Coronary artery (tissue), 2 donors: Measurements from ENCODE around the gene LPP.

ENCODE experiments used
- DNase-seq: peaks from one replicate; pipeline ENCODE4 v3.0.0-alpha.2; 2017; ENCODE audit warnings: low spot score
- H3K27ac ChIP-seq, 2 donors: fragments of 200-600 bp; sonication (generic); one replicate each; pipeline ENCODE4 v1.5.1; 2016 to 2019
- H3K4me3 ChIP-seq: fragments of 200-600 bp; sonication (generic); 2 replicates; pipeline ENCODE4 v1.5.1; 2016; ENCODE audit warnings: mild to moderate bottlenecking, moderate library complexity
- CTCF ChIP-seq: fragments of 200-600 bp; sonication (generic); IDR thresholded peaks from one replicate; pipeline ENCODE4 v1.5.1; 2019; ENCODE audit warnings: antibody characterized with exemption

Gene LPP

DNA sequence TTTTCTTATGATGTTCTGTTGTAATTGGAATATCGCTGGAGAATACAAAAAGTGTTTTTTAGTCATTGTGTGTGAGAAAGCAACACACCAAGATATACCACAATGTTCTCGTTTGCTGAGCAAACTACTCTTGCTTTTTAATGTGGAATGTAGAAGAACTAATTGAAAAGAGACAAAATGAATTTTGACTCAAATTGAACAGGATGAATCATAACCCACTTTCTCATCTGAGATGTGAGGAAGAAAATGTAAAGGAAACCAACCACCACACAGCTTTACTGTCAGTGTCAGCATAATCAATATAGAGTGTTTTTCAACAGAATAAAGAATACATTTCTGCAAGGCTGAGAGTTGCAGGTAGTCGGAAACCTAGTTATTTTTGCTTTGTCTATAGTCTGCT lies 569.0 kb downstream of the LPP start:
- Histone ChIP-seq H3K27ac (no peak overlapping the region), H3K4me3 (no peak overlapping the region)
- no peak for TF ChIP-seq CTCF
- DNase-seq = no peak

GRCh38 chr3:188727052-188727451 lies 573.1 kb downstream of the LPP start:
- Histone ChIP-seq H3K4me3 (no peak overlapping the region), H3K27ac (no peak overlapping the region)
- TF ChIP-seq CTCF = no peak
- no peak for DNase-seq

- Histone ChIP-seq H3K27ac (no peak overlapping the region), H3K4me3 (no peak overlapping the region)
- DNase-seq = no peak
- TF ChIP-seq CTCF = no peak
These were observed 574.5 kb downstream of the LPP start for GRCh38 chr3:188728371-188728896.

DNA sequence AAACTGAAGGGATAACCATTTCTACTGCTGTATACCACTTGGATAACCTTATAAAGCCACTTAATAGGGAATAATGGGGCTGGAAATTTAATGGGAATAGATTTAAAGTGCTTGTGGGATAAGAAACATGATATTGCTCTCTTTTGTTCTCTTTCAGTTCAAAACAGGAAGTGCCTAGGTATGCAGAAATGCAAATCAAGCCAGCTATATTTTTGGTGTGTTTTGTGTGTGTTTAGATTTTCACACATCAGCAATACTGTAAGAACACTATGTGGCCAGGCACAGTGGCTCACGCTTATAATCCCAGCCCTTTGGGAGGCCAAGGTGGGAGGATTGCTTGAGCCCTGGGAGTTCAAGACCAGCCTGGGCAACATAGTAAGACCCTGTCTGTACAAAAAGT lies 575.5 kb downstream of the LPP start:
- no peak for DNase-seq

GRCh38 chr3:188734395-188734794 lies 580.4 kb downstream of the LPP start:
- no peak for DNase-seq
- no peak overlapping the region for H3K4me3 ChIP-seq
- no peak for TF ChIP-seq CTCF
- H3K27ac ChIP-seq = no peak overlapping the region

More for the DNA sequence above, 575.5 kb downstream of the LPP start:
- Histone ChIP-seq H3K27ac (no peak overlapping the region), H3K4me3 (no peak overlapping the region)
- no peak for TF ChIP-seq CTCF

DNA sequence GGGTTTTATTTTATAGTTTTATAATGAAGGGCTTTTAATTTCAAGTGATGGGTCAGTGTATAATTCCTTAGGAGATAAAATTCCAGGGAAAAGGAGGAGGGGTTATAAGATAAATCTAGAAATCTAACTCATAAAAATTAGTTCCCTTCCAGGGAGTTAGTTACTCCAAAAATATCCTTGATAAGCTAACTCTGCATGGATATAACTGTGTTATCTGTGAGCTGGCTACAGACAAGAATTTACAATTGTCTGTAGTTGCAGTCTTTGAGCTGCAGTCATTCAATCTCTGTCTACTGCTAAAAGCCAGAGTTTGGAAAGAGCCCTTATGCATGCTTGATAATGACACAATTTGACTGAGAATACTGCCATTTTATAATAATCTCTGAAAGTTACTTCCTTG lies 585.6 kb downstream of the LPP start:
- no peak for DNase-seq
- H3K27ac ChIP-seq = no peak overlapping the region
- no peak for TF ChIP-seq CTCF

DNA sequence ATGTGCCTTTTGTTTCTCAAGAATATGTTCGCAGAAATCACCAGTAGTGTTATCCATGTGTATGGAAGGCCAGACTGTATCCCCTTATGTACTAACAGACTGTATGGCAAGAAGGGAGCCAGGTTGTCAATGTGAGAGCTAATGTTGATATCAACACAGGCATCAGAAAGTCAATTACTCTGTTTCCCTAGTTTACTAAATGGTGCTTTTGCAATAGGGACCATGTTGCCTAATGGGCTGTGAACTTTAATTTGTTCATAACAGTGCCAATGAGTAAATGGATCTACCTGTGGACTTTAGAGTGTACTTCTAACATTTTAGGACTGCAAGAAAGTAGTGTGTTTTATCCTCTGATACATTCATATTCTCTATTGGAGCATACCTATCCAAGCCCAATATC lies 586.1 kb downstream of the LPP start:
- no peak for DNase-seq
- Histone ChIP-seq H3K4me3 (no peak overlapping the region), H3K27ac (no peak overlapping the region)
- TF ChIP-seq CTCF = no peak

More for the DNA sequence above, 585.6 kb downstream of the LPP start:
- H3K4me3 ChIP-seq = no peak overlapping the region
